Upper lobe of left lung (tissue), 4 donors: Measurements from ENCODE around the gene FOXD2.

Experiments
- CTCF ChIP-seq, 6 experiments: fragments of 450-650 bp in 4 of 6; fragments of 200-600 bp in 2 of 6; sonication (generic) in 2 of 6; IDR thresholded peaks; one replicate each; pipeline ENCODE4 v1.5.1; 2016 to 2019; ENCODE audit warnings: antibody characterized with exemption in 6 of 6
- POLR2A ChIP-seq, 4 donors: fragments of 450-650 bp; IDR thresholded peaks; one replicate each; pipeline ENCODE4 v1.5.1; 2016 to 2017; ENCODE audit warnings: antibody characterized with exemption in 4 of 4, mild to moderate bottlenecking in 2 of 4

- TF ChIP-seq CTCF (IDR thresholded peaks at IDR 0.05), result no peak
- TF ChIP-seq POLR2A (IDR thresholded peaks at IDR 0.05), result no peak
Observed at GRCh38 chr1:47469910-47470309, 32.1 kb downstream of the FOXD2 start.
